ENCODE measurements around the gene NECAB3.

GRCh38 chr20:33658510-33658909 lies 15.7 kb downstream of the NECAB3 start:
- TF ChIP-seq CTCF (IDR thresholded peaks at IDR 0.05) = no peak
- no peak for TF ChIP-seq POLR2A (IDR thresholded peaks at IDR 0.05)
